Measurements from ENCODE around the gene LRRC45.

The LRRC45 gene

DNA sequence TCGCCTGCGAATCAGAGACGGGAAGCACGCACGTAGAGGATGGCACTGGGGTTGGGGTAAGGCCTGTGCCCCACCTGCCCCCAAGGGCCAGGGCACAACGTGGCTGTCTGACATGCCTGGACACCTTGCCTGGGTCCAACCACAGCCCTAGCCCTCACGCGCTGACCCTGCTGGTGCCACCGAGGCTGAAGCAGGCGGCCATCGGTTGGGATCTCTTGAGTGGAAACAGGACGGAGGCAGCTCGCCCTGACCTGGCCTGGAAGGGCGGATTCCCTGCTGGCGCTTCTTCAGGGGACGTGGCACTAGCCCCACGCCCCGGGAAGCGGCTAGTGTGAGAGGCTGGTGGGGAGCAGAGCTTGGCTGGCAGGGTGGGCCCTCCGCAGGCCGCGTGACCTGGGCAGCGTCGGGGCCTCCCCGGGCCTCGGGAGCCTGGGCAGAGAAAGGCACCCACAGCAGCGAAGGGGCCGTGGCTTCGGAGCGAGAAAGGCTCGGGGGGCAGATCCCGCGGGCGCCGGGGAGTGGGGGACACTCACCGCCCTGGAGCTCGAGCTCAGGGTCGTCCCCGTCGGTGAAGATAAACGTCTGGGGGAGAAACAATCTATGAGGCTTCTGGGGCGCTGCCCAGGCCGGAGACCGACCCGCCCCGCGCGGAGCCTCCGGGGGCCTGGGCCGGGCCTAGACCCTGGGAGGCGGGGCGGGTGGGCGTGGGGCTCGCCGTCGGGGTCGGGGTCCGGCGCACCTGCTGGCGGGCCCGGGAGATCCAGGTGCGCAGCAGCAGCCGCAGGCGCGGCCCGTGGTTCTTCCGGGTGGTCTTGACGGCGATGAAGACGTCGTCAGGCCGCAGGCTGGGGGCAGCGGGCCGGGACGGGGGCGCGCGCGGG is 27.9 kb downstream of the LRRC45 start:
- DNase-seq (ENCODE audit: low read depth in 2 of 2): no peak

DNA sequence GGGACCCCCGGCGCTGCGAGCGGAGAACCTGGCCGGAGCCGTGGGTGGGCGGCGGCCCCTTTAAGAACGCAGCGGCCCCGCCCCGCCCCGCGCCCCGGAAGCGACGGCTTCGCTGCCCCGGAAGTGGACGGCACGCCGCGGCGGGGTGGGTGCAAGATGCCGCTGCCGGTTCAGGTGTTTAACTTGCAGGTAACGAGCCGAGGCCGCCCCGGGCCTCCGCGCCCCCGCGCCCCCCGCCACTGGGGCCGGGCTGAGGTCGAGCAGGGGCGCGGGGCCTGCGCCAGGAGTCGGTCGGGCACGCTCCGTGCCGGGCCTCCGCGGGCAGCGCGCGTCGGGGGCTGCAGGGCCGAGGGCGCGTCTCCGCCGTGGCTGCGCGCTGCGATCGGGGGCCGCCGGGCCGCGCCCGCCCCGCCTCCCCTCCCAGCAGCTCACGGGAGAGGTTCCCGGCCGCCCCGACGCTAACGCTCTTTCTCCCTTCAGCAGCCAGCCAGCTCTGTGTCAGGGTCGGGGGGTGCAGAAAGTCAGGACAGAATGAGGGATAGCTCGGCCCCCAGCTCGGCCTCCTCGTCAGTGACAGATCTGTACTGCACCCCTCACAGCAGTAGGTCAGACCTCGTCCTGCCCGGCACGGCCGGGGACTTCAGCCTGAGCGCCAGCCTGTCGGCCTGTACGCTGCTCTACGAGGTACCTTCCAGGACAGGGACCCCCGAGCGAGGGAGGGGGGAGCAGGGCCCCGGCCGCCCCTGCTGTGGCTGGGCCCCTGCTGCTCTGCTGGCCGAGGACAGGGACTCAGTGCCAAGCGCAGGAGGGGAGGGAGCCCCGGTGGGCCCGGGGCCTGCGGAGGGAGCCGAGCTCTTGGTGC is 28.9 kb downstream of the LRRC45 start, which contains the start of the genes GPS1 and RFNG:
Gene GPS1 (plus strand): TSS at position 123 of the 862 bp plus-strand sequence. CDS start 34 bp downstream, at position 157.
Gene RFNG (minus strand): TSS at position 36 of the 862 bp plus-strand sequence. CDS start 45 bp downstream, outside the sequence.
- peak; percentile 70 to 82 for DNase-seq (ENCODE audit: low read depth in 2 of 2)

DNA sequence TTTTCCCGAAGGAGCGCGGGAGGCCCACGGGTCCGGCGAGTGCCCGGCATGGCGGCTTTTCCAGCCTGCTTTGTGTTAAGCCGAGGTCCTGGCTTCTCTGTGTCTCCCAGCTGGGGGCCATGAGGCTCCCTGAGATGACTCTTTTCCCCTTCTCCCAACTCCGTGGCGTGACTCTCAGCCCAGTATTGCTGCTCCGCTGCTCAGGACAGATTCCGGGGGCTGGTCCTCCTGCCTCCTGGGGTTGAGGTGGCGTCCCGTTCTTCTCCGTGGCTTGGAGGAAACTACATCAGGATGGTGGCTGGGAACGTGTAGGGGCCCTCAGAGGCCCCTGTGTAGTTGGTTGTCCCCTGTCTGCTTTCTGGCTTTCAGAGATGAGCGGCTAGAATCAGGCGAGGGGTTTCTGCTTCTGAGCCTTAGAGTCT is 29.5 kb downstream of the LRRC45 start:
- DNase-seq (ENCODE audit: low read depth in 2 of 2): no peak

DNA sequence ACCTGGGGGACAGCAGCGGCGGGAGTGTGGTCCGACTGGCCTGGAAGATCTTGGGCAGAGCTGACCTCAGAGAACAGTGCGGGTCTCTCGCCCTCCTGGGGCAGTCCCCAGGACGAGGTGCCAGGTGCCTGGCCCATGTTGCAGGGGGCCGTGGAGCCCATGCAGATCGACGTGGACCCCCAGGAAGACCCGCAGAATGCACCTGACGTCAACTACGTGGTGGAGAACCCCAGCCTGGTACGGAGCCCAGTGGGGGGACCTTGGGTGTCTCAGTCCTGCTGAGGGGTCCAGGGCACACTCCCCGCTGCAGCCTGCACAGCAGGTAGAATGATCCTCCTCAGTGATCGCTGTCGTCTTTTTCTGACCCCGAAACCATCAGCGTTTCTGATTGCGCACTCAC is 30.0 kb downstream of the LRRC45 start:
- DNase-seq (ENCODE audit: low read depth in 2 of 2): no peak

DNA sequence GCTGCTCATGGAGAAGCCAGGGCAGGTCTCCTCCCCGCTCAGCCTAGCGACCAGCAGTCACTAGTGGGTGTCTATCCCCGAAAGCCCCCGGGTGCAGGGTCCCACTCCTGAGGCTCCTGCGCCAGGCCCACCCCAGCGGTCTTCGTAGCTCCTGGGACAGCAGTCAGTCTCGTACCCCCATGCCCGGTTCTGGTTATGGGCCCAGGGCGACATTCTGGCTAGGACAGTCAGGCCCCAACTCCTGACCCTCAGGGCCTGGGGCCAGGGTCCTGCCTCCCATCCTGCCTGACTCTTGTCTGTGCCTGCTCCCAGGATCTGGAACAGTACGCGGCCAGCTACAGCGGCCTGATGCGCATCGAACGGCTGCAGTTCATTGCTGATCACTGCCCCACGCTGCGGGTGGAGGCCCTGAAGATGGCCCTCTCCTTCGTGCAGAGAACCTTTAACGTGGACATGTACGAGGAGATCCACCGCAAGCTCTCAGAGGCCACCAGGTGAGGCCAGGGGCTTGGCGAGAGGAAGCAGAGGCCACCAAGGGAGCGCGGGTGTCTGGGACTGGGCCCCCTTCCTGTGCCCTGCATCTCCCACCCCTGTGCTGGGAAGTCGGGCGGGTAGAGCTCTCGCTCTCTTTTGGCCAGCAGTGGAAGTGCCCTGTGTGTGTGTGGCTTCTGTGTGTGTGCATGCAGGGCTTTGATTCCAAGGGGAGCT is 30.6 kb downstream of the LRRC45 start:
- DNase-seq (ENCODE audit: low read depth in 2 of 2): no peak

DNA sequence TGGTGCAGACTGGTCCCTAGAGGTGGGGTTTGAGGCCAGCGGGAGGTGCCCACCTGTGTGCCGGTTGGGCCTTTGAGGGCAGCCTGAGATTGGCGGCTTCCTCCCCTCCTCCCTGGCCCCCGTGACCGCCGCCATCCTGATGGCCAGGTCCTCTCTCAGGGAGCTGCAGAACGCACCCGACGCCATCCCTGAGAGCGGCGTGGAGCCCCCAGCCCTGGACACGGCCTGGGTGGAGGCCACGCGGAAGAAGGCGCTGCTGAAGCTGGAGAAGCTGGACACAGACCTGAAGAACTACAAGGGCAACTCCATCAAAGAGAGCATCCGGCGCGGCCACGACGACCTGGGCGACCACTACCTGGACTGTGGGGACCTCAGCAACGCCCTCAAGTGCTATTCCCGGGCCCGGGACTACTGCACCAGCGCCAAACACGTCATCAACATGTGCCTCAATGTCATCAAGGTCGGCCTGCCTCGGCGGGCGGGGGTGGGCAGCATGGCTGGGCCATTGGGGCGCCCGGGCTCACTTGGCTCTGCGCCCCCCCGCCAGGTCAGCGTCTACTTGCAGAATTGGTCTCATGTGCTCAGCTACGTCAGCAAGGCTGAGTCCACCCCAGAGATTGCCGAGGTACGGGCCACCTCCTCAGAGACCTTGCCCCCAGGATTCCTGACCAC is 31.4 kb downstream of the LRRC45 start:
- DNase-seq (ENCODE audit: low read depth in 2 of 2): no peak

DNA sequence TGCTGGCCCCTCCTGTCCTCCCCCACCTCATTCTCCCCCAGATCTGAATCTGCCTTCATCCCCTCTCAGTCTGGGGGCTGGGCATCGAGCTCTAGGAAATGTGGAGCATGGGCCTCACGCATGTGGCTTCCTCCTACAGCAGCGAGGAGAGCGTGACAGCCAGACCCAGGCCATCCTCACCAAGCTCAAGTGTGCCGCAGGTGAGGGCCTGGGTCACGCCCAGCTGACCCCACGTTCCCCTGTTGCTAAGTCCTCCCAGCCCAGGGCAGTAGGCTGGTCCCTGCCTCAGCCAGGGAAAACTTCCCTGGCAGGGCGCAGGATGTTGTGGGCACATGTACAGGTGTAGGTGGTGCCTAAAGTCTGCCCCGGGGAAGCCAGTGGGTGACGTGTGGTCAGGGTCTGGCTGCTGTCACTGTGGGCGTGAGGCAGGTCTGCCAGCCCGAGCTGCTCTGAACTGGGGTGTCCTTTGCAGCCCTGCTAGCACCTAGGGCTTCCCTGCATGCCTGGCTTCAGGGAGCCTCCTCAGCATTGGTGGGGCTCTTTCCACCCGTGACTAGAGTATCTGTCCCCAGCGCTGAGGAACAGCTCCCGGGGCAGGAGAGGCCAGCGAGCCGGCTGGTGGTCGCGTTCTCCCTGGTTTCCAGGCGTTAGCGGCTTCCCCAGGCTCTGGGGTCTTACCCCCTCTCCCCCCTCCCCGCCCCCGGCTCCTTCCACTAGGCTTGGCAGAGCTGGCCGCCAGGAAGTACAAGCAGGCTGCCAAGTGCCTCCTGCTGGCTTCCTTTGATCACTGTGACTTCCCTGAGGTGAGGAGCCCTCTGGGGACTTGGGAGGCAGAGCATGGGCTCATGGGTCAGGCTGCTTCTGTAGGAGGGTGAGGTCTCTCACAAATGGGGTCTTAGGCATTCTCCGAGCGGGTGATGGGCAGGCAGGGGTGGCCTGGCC is 32.2 kb downstream of the LRRC45 start:
- no peak for DNase-seq (ENCODE audit: low read depth in 2 of 2)

DNA sequence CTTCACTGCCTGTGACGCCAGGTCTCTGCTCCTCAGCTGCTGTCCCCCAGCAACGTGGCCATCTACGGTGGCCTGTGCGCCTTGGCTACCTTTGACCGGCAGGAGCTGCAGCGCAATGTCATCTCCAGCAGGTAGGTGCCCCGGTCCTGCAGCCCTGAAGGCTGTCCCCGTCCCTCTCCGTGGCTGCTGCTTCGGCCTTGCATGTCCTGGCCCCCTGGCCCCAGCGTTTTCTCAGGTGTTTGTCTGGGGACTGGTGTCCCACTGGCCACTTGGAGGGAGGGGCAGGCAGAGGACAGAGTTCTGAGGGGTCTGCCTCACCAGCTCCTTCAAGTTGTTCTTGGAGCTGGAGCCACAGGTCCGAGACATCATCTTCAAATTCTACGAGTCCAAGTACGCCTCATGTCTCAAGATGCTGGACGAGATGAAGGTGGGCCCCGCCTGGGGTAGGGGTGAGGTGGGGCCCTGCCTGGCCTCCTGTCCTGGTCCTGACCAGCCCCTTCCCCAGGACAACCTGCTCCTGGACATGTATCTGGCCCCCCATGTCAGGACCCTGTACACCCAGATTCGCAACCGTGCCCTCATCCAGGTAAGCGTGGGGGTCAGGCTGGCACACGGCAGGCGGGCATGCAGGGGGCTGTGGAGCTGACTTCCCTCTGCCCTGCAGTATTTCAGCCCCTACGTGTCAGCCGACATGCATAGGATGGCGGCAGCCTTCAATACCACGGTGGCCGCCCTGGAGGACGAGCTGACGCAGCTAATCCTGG is 33.0 kb downstream of the LRRC45 start:
- DNase-seq (ENCODE audit: low read depth in 2 of 2): no peak

DNA sequence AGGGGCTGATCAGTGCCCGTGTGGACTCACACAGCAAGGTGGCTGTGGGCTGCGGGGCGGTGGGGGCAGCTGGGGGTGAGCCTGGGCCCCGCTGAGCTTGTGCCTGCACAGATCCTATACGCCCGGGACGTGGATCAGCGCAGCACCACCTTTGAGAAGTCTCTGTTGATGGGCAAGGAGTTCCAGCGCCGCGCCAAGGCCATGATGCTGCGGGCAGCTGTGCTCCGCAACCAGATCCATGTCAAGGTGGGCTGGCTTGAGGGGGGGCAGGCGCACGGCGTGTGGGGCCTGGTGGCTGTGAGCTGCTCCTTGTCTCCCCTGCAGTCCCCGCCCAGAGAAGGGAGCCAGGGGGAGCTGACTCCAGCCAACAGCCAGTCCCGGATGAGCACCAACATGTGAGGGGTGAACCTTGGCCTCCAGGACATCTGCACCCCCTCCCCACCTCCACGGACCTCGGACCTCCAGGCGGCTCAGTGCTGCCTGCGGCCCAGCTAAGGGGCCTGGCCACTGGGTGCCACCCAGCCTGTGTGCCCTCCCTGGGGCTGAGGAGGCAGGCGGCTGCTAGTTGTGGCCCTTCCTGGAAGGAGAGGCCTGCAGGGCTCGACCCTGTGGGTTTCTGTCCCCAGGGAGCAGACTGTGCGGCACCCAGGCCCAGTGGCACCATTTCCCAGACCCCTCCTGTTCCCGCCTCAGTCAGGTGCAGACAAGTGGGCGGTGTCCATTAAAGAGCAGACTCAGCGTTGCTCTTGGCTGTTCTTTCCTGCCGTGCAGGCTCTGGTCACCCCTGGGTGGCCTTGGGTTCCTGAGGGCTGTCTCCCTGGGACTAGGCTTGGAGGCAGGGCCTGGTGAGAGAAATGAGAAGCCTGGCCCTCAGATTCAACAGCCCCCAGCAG is 33.9 kb downstream of the LRRC45 start:
- DNase-seq (ENCODE audit: low read depth in 2 of 2): no peak

DNA sequence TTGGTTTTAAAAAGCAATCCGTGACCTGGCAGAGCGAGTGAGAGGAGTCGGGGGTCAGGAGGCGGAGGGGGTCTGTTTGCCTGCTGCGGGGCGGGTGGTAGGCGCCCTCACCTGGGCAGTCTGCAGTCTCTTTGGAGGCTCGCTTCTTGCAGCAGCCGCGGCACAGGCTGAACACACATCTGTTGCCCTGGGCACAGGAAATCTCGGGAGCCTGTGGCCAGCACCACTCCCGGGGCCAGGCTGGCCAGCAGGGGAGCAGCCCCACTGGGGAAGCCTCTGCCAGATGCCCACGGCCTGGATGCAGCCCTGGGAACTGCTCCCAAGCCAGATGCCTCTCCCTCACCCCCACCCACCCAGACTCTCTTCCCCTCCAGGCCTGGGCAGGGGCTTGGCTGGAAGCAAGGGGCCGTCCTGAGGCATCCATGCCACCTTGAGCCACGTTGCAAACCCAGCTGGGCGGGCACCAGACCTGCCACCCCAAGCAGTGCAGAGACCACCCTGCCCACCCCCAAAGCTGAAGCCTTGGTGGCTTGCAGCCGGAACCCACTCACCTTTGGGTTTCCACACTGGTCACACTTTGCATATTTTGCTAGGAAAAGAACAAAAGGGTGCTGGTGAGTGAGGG is 35.2 kb downstream of the LRRC45 start:
- no peak for DNase-seq (ENCODE audit: low read depth in 2 of 2)

DNA sequence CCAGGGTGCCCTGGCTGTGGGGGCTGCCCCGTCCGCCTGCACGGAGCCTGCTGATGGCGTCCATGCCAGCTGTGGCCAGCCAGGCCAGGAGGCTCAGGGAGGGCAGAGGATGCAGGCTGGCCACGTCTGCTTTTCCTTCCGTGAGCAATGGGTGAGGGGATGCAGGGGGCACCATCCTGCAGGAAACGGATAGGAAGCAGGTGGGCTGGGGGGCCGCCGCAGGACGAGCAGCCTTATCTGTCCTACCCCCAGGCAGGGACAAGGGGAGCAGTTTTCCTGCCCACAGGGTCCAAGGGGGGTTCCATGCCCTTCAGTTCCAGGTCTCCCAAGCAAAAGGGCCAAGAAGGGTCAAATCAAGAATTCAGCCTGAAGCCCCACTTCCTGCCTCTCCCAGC is 35.7 kb downstream of the LRRC45 start:
- DNase-seq (ENCODE audit: low read depth in 2 of 2): no peak

DNA sequence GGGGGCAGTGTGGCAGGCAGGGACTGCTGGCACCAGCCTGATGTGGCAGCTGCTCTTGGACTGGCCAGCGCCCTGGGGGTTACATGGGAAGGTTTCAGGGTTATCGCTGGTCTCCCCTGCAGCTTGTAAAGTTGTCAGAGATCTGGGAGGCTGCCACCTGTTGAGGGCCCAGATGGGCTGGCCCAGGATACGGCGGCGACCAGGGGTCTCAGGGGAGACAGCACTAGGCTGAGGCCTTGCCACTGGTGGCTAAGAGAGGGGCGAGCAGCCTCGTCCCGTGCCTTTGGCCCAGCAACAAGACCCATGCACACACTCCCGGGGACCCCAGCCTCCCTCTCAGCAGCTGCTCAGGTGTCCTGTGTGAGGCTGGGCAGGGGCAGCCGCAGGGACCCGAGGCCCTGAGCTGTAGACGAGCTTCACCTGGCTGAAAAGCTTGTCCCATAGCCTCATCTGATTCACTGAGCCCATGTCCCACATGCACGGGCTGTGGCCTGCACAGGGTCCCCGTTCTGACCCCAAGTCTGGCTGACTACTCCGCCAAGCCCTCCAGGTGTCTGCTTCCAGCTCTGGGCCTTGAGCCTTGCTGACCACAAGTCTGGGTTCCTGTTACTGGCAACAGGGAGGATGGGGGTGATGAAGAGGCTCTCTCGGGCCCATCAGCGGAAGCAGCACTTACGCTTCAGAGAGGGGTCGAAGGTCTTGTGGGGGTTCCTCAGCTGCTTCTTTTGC is 36.3 kb downstream of the LRRC45 start:
- DNase-seq (ENCODE audit: low read depth in 2 of 2): no peak

DNA sequence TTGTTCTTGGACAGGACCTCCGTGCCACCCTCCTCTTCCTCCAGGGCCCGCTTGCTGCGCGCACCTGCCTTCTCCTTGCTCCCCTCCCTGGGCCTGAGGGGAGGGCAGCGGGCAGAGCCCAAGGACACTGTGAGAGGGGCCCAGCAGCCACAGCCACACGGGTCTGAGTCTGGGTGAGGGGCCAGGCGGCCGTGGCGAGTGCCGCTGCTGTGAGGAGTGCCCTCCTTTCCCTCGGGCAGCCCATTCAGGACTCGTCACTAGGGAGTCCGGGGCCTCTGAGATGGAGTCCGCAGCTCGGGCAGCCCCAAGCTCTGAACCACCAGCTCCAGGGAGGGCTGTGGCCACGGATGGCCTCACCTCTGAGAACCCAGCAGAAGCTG is 36.9 kb downstream of the LRRC45 start:
- no peak for DNase-seq (ENCODE audit: low read depth in 2 of 2)

DNA sequence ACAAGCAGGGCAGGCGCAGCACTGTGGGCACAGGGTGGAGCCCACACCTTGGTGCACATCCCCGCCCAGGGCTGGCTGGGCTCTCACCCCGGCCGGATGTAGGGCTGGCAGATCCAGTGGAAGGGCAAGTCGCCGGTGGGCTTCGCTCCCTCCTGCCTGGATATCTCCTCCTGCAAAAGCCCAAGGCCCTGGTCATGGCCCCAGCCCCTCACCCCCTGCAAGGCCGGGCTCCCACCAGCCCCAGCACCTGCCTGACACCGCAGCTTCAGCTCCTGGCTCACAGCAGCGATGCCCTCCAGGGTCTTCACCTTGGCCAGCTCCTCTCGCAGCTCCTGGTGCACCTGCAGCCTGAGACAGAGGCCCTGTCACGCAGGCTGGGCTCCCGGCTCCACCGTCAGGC is 37.5 kb downstream of the LRRC45 start:
- no peak for DNase-seq (ENCODE audit: low read depth in 2 of 2)

DNA sequence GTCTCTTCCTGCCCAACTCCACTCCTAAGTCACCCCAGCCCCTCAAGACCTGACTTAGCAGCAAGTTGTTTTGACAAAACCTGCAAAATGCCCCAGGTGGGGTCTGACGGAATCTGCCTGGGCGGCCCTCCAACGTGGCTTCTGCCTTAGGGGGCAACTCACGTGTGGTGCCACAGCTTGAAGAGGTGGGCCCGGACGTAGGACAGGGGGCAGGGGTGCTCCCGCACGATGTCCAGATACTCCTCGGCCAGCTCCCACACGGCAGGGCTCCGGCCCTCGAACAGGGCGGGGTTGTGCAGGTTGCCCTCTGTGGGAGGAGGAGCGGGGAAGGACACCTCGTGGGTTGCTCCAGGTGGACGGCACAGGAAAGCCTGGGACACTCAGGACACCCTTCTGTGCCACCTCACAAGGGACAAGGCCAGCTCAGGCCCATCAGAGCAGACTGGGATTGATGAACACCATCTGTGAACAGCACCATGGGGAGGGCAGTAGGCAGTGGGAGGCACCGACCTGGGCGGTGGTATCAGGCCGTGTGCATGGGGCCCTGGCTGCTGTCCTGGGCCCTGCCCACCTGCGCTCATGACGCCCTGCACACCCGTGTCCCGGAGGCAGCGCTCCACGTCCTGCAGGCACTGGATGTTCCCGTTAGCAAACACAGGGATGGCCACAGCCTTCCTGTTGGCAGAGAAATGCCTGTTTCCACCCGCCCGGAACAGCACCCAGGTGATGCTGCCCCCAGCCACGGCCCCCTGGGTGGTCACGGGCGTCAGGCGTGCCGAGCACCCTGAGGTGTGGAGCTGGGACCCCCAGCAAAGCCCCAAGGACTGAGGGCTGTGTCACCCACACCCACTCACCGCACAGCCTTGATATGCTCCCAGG is 38.2 kb downstream of the LRRC45 start:
- no peak for DNase-seq (ENCODE audit: low read depth in 2 of 2)
